Globus pallidus (tissue), 1 donor: ENCODE results near the gene CBY3.
"Not testable (repeated sequence)": the region's sequence is repeated elsewhere in the genome, so short reads cannot be mapped to it uniquely, and the experiment has no call there.

Experiments used
- DNase-seq: peaks from one replicate; pipeline ENCODE4 v3.0.0-alpha.2; 2015; ENCODE audit warnings: low spot score

CBY3 gene

GRCh38 chr5:179680780-179681401 lies at the start of gene CBY3:
TSS of gene CBY3 (minus strand) at chr5:179681034. CDS start at chr5:179680918, 116 bp downstream.
- DNase-seq = no peak

GRCh38 chr5:179730356-179730755 lies 49.5 kb upstream of the CBY3 start:
- no peak for DNase-seq

- DNase-seq = no peak
Observed at GRCh38 chr5:179729727-179730126, 48.9 kb upstream of the CBY3 start.

GRCh38 chr5:179729303-179729702 lies 48.5 kb upstream of the CBY3 start:
- DNase-seq = no peak

- no peak for DNase-seq
Observed at GRCh38 chr5:179727106-179727505, 46.3 kb upstream of the CBY3 start.

GRCh38 chr5:179724163-179724562 lies 43.3 kb upstream of the CBY3 start:
- DNase-seq = no peak

- no peak for DNase-seq
Observed at GRCh38 chr5:179720222-179720621, 39.4 kb upstream of the CBY3 start.

- DNase-seq = no peak
Observed at GRCh38 chr5:179716286-179716685, 35.5 kb upstream of the CBY3 start.

GRCh38 chr5:179700401-179700918 lies 19.6 kb upstream of the CBY3 start:
- DNase-seq = no peak

GRCh38 chr5:179699616-179700237 lies 18.9 kb upstream of the CBY3 start:
- peak; percentile 20 for DNase-seq

GRCh38 chr5:179698935-179699615 lies 18.2 kb upstream of the CBY3 start, which contains the start of gene CANX:
TSS of gene CANX (plus strand) at chr5:179698967. CDS start at chr5:179705682, 6,715 bp downstream.
- DNase-seq = peak; percentile 5

- peak; percentile 99 for DNase-seq
Observed at GRCh38 chr5:179697993-179698934, 17.4 kb upstream of the CBY3 start.

GRCh38 chr5:179697543-179697942 lies 16.7 kb upstream of the CBY3 start:
- DNase-seq = not testable (repeated sequence)

GRCh38 chr5:179697108-179697507 lies 16.3 kb upstream of the CBY3 start:
- no peak for DNase-seq

- DNase-seq = no peak
Observed at GRCh38 chr5:179696603-179697002, 15.8 kb upstream of the CBY3 start.

GRCh38 chr5:179694561-179694960 lies 13.7 kb upstream of the CBY3 start:
- DNase-seq = no peak

GRCh38 chr5:179689212-179689611 lies 8.4 kb upstream of the CBY3 start:
- not testable (repeated sequence) for DNase-seq

- no peak for DNase-seq
Observed at GRCh38 chr5:179680014-179680779, 637 bp downstream of the CBY3 start.

GRCh38 chr5:179679014-179679674 lies 1.7 kb downstream of the CBY3 start:
- DNase-seq = peak; percentile 59

GRCh38 chr5:179678223-179679013 lies 2.4 kb downstream of the CBY3 start:
- peak; percentile 95 for DNase-seq
